ENCODE results near the gene IMPACT. TPM values are rescaled to one million over a fixed set of nuclear protein-coding genes. Genes with fewer than 3 reads are reported as not detected.

IMPACT gene
- total and polyA plus RNA-seq, 2 of the 8 experiments (the other 6 are each of a cell fraction or from before 2014, with no cell fraction given), result 31.1 to 44.6 TPM

DNA sequence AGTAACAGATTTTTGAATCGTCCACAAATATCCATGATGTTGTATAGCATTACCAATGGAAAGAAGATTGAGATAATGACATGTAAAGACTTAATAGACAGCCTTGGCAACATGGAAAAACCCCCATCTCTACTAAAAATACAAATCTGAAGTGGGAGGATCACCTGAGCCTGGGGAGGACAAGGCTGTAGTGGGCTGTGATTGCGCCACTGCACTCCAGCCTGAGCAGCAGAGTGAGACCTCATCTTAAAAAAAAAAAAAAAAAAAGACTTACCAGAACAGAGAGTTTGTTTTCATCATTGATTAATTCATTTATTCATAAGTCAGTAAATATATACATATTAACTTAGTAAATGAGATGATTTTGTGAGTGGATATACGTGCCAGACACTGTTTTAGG is 21.9 kb upstream of the IMPACT start (continued):
- TF ChIP-seq EZH2 (IDR thresholded peaks at IDR 0.05; ENCODE audit: low read depth, low read length, severe bottlenecking) (no peak), SRF (IDR thresholded peaks at IDR 0.05; ENCODE audit: low read depth, low read length) (no peak), NANOG (IDR thresholded peaks at IDR 0.05; ENCODE audit: insufficient read depth, low read depth, low read length, poor library complexity, severe bottlenecking) (no peak)

Measured in H1 (cell line).